HUDEP-2 (cell line): Measurements from ENCODE around the gene DDAH1.

Experiments used
- DNase-seq, 76 experiments: peaks; one replicate each; lab custom pipeline; 2025; ENCODE audit not compliant: unreplicated experiment in 76 of 76; lab: John Stamatoyannopoulos, UW

Gene DDAH1

GRCh38 chr1:85333186-85333585 lies 131.8 kb downstream of the DDAH1 start:
- DNase-seq, result no peak

- no peak for DNase-seq
Measured at GRCh38 chr1:85332575-85332974, 132.4 kb downstream of the DDAH1 start.

GRCh38 chr1:85330711-85331290 lies 134.2 kb downstream of the DDAH1 start:
- DNase-seq, result no peak

GRCh38 chr1:85330214-85330631 lies 134.7 kb downstream of the DDAH1 start:
- DNase-seq, result no peak

- no peak for DNase-seq
Measured at GRCh38 chr1:85328713-85329397, 136.1 kb downstream of the DDAH1 start.

- DNase-seq, result no peak
Measured at GRCh38 chr1:85327759-85328158, 137.2 kb downstream of the DDAH1 start.

GRCh38 chr1:85326851-85327250 lies 138.1 kb downstream of the DDAH1 start:
- DNase-seq, result no peak

GRCh38 chr1:85326336-85326735 lies 138.6 kb downstream of the DDAH1 start:
- no peak for DNase-seq

- DNase-seq, result no peak
Measured at GRCh38 chr1:85325920-85326319, 139.0 kb downstream of the DDAH1 start.

GRCh38 chr1:85323770-85324169 lies 141.2 kb downstream of the DDAH1 start:
- DNase-seq, result no peak

- no peak for DNase-seq
Measured at GRCh38 chr1:85322655-85323054, 142.3 kb downstream of the DDAH1 start.

- DNase-seq, result no peak
Measured at GRCh38 chr1:85321237-85321964, 143.6 kb downstream of the DDAH1 start.

GRCh38 chr1:85320371-85321131 lies 144.4 kb downstream of the DDAH1 start:
- DNase-seq, result no peak

- DNase-seq, result no peak
Measured at GRCh38 chr1:85319931-85320330, 145.0 kb downstream of the DDAH1 start.

GRCh38 chr1:85319491-85319890 lies 145.5 kb downstream of the DDAH1 start:
- no peak for DNase-seq

- DNase-seq, result no peak
Measured at GRCh38 chr1:85318217-85318616, 146.7 kb downstream of the DDAH1 start.

- DNase-seq, result no peak
Measured at GRCh38 chr1:85317560-85317959, 147.4 kb downstream of the DDAH1 start.

- no peak for DNase-seq
Measured at GRCh38 chr1:85316321-85316720, 148.6 kb downstream of the DDAH1 start.

GRCh38 chr1:85315789-85316188 lies 149.2 kb downstream of the DDAH1 start:
- DNase-seq, result no peak

GRCh38 chr1:85314726-85315125 lies 150.2 kb downstream of the DDAH1 start:
- DNase-seq, result no peak
